GM12874 (cell line): ENCODE measurements around the gene HCN2.

Source experiments
- CTCF ChIP-seq: IDR thresholded peaks from 2 replicates; pipeline ENCODE4 v1.5.1; 2011; ENCODE audit warnings: low read depth, mild to moderate bottlenecking, control low read depth, low read length, moderate library complexity; ENCODE audit not compliant: insufficient read depth

The HCN2 gene

GRCh38 chr19:547836-548720, 41.6 kb upstream of the HCN2 start:
- no peak for TF ChIP-seq CTCF

- TF ChIP-seq CTCF = no peak
Measured at GRCh38 chr19:548886-549830, 40.5 kb upstream of the HCN2 start.

- TF ChIP-seq CTCF = no peak
Measured at GRCh38 chr19:554817-555216, 34.9 kb upstream of the HCN2 start.

GRCh38 chr19:555474-555808, 34.2 kb upstream of the HCN2 start:
- no peak for TF ChIP-seq CTCF

- no peak for TF ChIP-seq CTCF
Measured at GRCh38 chr19:556611-557382, 32.9 kb upstream of the HCN2 start.

GRCh38 chr19:558770-559439, 30.8 kb upstream of the HCN2 start:
- TF ChIP-seq CTCF = no peak
